Measurements from ENCODE around the gene WSB1.

- TF ChIP-seq POLR2A (IDR thresholded peaks at IDR 0.05; ENCODE audit: low read depth, low read length): no peak
- no peak for TF ChIP-seq POLR2AphosphoS5 (IDR thresholded peaks at IDR 0.05; ENCODE audit: low read depth, low read length)
- no peak for TF ChIP-seq POU2F2 (IDR thresholded peaks at IDR 0.05; ENCODE audit: low read depth, low read length)
- 0 out of 2 replicates have a peak, but pooled peaks have one; percentile 21 for TF ChIP-seq TAF1 (IDR thresholded peaks at IDR 0.05; ENCODE audit: low read depth, low read length)
Measured at GRCh38 chr17:27332485-27333409, 38.8 kb downstream of the WSB1 start.
